Esophagus muscularis mucosa (tissue), 4 donors: ENCODE measurements around the gene ACAP1. TPM values are rescaled to one million over a fixed set of nuclear protein-coding genes. Genes with fewer than 3 reads are reported as not detected.

Experiments used
- DNase-seq: peaks from one replicate; pipeline ENCODE4 v3.0.0-alpha.2; 2017; ENCODE audit errors: extremely low spot score
- H3K27ac ChIP-seq, 4 donors: fragments of 200-600 bp; sonication (generic); replicated peaks in 1 of 4; 1 replicate in 3 of 4; 2 replicates in 1 of 4; pipeline ENCODE4 v1.5.1; 2016 to 2019; ENCODE audit warnings: mild to moderate bottlenecking in 1 of 4
- H3K27me3 ChIP-seq, 4 donors: fragments of 200-600 bp; sonication (generic); one replicate each; pipeline versions ENCODE4 v1.5.1 to v1.6.0; 2016 to 2019
- H3K36me3 ChIP-seq, 4 donors: fragments of 200-600 bp; sonication (generic); one replicate each; pipeline ENCODE4 v1.5.1; 2016 to 2019
- H3K4me1 ChIP-seq, 4 donors: fragments of 200-600 bp; sonication (generic); one replicate each; pipeline ENCODE4 v1.5.1; 2016 to 2019
- H3K4me3 ChIP-seq, 4 donors: fragments of 200-600 bp; sonication (generic); 1 replicate in 2 of 4; 2 replicates in 2 of 4; pipeline ENCODE4 v1.5.1; 2016 to 2019; ENCODE audit warnings: mild to moderate bottlenecking in 4 of 4, moderate library complexity in 1 of 4
- H3K9me3 ChIP-seq, 4 donors: fragments of 200-600 bp; sonication (generic); 1 replicate in 3 of 4; 2 replicates in 1 of 4; pipeline ENCODE4 v1.5.1; 2016 to 2019
- CTCF ChIP-seq, 3 experiments: fragments of 200-600 bp in 2 of 3; fragments of 450-650 bp in 1 of 3; sonication (generic) in 2 of 3; IDR thresholded peaks; one replicate each; pipeline ENCODE4 v1.5.1; 2017 to 2019; ENCODE audit warnings: antibody characterized with exemption in 3 of 3, mild to moderate bottlenecking in 2 of 3, moderate library complexity in 1 of 3
- EP300 ChIP-seq: sonication (generic); formaldehyde crosslinking; IDR thresholded peaks from one replicate; pipeline ENCODE4 v1.6.1; 2017; ENCODE audit warnings: antibody characterized with exemption
- POLR2A ChIP-seq: fragments of 450-650 bp; IDR thresholded peaks from one replicate; pipeline ENCODE4 v1.6.1; 2017; ENCODE audit warnings: antibody characterized with exemption, moderate library complexity, mild to moderate bottlenecking, low read depth
- POLR2AphosphoS5 ChIP-seq, 2 donors: sonication (generic); formaldehyde crosslinking; IDR thresholded peaks; one replicate each; pipeline ENCODE4 v1.6.1; 2017; ENCODE audit warnings: antibody characterized with exemption in 2 of 2
- WGBS: methylation state at CpG from one replicate; pipeline ENCODE4 v1.1.5; 2018; 5-methylcytosine and 5-hydroxymethylcytosine counted together
- intact Hi-C: fragments of 100-400 bp; cut with DNase I; formaldehyde crosslinking; loops from one replicate; pipeline ENCODE4 v1.15.1; 2023
- total RNA-seq, 4 donors: library from RNA; depleted of rRNA; stranded (reverse); fragments of >200 nt; gene quantifications; one replicate each; pipeline versions ENCODE4 v1.1.0 to v1.2.1, GENCODE V29; 2016

Gene ACAP1
- total RNA-seq, 4 donors from 2014 or later = 2.1 to 11.4 (median 4.6) TPM

GRCh38 chr17:7326186-7326585, 10.1 kb upstream of the ACAP1 start:
- TF ChIP-seq EP300 (no peak), POLR2A (no peak)
- WGBS = 100% methylated on average over 2 of the region's 11 CpGs
- no peak overlapping the region for H3K27ac ChIP-seq
- H3K27me3 ChIP-seq = no peaks in the 10 kb centered on the region
- H3K9me3 ChIP-seq = no peaks in the 10 kb centered on the region
- intact Hi-C loops = no loop called here
- DNase-seq = no peak
- H3K36me3 ChIP-seq = peaks cover 25 to 65% (median 59%) of the 10 kb centered on the region in 4 donors
- H3K4me1 ChIP-seq = peaks cover 16 to 34% (median 25%) of the 10 kb centered on the region in 4 donors
- H3K4me3 ChIP-seq = no peak overlapping the region

GRCh38 chr17:7327056-7327455, 9.3 kb upstream of the ACAP1 start:
- DNase-seq = no peak
- TF ChIP-seq POLR2AphosphoS5 (IDR thresholded peaks at IDR 0.05) (no peak), CTCF (IDR thresholded peaks at IDR 0.05) (no peak), POLR2A (no peak), EP300 (no peak)
- intact Hi-C loops = no loop called here
- 85% methylated on average over 5 of the region's 7 CpGs for WGBS
- Histone ChIP-seq H3K4me3 (no peak overlapping the region), H3K27me3 (no peaks in the 10 kb centered on the region), H3K4me1 (peaks cover 16 to 34% (median 25%) of the 10 kb centered on the region in 4 donors), H3K9me3 (no peaks in the 10 kb centered on the region), H3K27ac (no peak overlapping the region), H3K36me3 (peaks cover 18 to 56% (median 51%) of the 10 kb centered on the region in 4 donors)

GRCh38 chr17:7327501-7327900, 8.8 kb upstream of the ACAP1 start:
- H3K4me1 ChIP-seq = peaks cover 16 to 34% (median 25%) of the 10 kb centered on the region in 4 donors
- intact Hi-C loops = no loop called here
- no peak overlapping the region for H3K27ac ChIP-seq
- H3K36me3 ChIP-seq = peaks cover 13 to 52% (median 46%) of the 10 kb centered on the region in 4 donors
- H3K27me3 ChIP-seq = peaks cover 0 to 2% (median 0%) of the 10 kb centered on the region in 4 donors
- WGBS = 83% methylated on average over 12 of the region's 17 CpGs
- H3K4me3 ChIP-seq = no peak overlapping the region
- no peaks in the 10 kb centered on the region for H3K9me3 ChIP-seq
- DNase-seq = no peak
- TF ChIP-seq CTCF (IDR thresholded peaks at IDR 0.05) = no peak
- no peak for TF ChIP-seq POLR2AphosphoS5 (IDR thresholded peaks at IDR 0.05)
- no peak for TF ChIP-seq EP300
- TF ChIP-seq POLR2A = no peak

GRCh38 chr17:7328009-7328408, 8.3 kb upstream of the ACAP1 start:
- no peak for DNase-seq
- Histone ChIP-seq H3K27ac (peak overlapping the region in 3 of 4 donors; percentile 92), H3K4me3 (peak overlapping the region in 2 of 4 donors; percentile 75 to 81), H3K9me3 (no peaks in the 10 kb centered on the region), H3K4me1 (peaks cover 16 to 34% (median 25%) of the 10 kb centered on the region in 4 donors), H3K27me3 (peaks cover 0 to 3% (median 0%) of the 10 kb centered on the region in 4 donors), H3K36me3 (peaks cover 8 to 47% (median 41%) of the 10 kb centered on the region in 4 donors)
- WGBS = 52% methylated on average over 1 of the region's 1 CpG
- intact Hi-C loops = no loop called here
- TF ChIP-seq POLR2AphosphoS5 (IDR thresholded peaks at IDR 0.05) (no peak), EP300 (no peak), CTCF (IDR thresholded peaks at IDR 0.05) (no peak), POLR2A (no peak)

GRCh38 chr17:7328840-7329373, 7.4 kb upstream of the ACAP1 start, which contains the start of gene NEURL4:
NEURL4 (minus strand) TSS chr17:7329335; CDS start chr17:7329312, 23 bp downstream.
- under 1% methylated on average over 39 of the region's 50 CpGs for WGBS
- intact Hi-C loops = no loop called here

More at GRCh38 chr17:7328840-7329373, 7.4 kb upstream of the ACAP1 start, which contains the start of gene NEURL4:
- Histone ChIP-seq H3K27me3 (peaks cover 0 to 10% (median 0%) of the 10 kb centered on the region in 4 donors), H3K27ac (peak within 1 kb of the TSS; percentile 92 to 93 (median 92)), H3K9me3 (no peaks in the 10 kb centered on the region), H3K36me3 (peaks cover 0 to 38% (median 32%) of the 10 kb centered on the region in 4 donors), H3K4me1 (peaks cover 16 to 33% (median 25%) of the 10 kb centered on the region in 4 donors), H3K4me3 (peak within 1 kb of the TSS; percentile 75 to 89 (median 84))
- no peak for DNase-seq
- TF ChIP-seq POLR2AphosphoS5 (IDR thresholded peaks at IDR 0.05) = no peak
- TF ChIP-seq EP300 = no peak
- no peak for TF ChIP-seq CTCF (IDR thresholded peaks at IDR 0.05)
- TF ChIP-seq POLR2A = no peak
